NCI-H1417 treated with DMSO at 0.1 percent for 48 hours (cell line): Measurements from ENCODE around the gene HS3ST3B1.

Experiments
- DNase-seq: peaks from one replicate; lab custom pipeline; 2025; lab: John Stamatoyannopoulos, UW

The HS3ST3B1 gene

GRCh38 chr17:14303343-14304221 lies 2.7 kb downstream of the HS3ST3B1 start:
- DNase-seq = no peak

DNA sequence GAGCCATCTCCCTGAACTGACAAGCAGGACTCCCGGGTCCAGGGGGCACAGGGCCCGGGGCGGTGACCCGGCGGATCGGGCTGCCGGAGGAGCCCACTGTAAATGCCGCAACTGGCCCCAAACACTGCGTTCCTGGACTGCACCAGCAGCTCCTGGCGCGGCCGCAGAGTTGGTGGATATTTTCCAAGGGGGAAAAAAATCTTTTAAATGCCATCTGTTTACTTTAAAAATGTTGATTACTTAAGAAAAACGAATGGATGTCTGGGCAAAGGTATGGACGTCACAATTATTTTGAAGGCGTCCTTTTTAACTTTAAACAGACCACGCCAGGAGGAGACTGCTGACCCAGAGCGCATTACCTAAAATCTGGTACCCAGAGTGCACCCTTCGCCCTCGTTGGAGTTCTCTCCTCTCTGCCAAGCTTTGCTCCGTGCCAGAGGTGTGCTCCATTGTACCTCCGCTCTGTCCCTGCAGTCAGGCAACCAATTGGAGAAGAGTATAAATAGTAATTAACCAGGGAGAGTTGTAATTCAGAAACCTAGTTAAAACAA lies 3.4 kb downstream of the HS3ST3B1 start:
- DNase-seq = no peak

DNA sequence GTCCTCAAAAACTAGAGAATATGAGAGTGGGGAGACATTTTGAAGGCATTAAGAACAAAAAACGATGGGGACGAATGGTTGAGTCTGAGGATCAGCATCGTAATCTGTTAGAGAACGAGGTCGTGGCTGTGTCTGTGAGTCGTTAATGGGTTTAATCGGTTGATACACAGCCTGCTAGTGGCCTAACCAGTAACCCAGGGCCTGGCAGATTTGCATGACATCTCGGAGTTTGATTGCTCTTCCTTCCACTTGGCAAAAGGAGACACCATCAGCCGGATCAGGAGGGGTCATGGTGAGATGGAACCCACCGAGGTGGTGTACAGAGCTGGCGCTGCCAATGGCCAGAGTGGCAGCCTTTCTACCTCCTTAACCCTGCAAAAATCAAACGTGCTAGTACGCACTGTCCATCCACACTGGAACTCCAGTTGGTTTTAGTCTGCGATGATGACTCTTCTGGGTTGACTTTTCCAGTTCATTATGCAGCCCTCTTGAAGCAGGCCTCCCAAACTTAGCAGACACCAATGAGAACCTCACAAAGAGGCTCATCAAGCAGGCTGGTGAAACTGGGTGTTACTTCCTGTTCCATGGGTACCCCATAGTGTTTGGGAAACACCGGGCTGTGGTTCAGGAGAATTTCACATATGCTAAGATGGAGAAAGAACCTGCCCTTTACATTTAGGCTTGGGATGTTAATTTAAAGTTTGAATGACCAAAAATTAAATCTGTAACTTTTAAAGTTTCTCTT lies 4.1 kb downstream of the HS3ST3B1 start:
- DNase-seq = no peak

DNA sequence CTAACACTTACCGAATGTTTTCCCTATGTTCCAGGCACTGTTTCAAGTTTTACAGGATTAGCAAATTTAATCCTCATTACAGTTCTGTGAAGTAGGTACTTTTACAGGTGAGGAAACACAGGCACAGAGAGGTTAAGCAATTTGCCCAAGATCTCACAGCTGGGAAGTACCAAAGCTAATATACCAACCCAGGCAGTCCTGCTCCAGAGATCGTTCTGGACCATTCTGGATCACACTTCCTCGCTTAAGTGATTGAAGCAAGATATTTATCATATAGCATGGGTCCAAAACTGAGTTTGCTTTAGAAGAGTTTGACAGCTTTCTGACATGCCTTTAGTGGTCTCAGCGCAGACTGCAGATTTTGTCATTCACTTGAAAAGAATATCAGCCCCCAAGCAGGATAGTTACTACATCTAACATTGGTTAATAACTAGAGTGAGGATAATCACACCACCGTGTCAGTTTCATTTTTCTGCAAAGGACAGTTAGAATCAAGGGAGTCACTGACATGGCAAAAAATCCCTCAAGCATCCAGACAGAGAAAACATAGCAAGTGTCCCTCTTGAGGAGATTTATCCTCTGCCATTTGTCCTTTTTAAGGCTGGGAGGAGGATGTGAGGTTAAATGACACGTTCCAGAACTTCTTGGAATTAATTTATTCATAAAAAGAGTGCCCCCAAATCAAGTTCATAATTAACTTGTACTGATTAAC lies 5.1 kb downstream of the HS3ST3B1 start:
- no peak for DNase-seq

- DNase-seq = no peak
These were observed 5.7 kb downstream of the HS3ST3B1 start for GRCh38 chr17:14306596-14306995.

DNA sequence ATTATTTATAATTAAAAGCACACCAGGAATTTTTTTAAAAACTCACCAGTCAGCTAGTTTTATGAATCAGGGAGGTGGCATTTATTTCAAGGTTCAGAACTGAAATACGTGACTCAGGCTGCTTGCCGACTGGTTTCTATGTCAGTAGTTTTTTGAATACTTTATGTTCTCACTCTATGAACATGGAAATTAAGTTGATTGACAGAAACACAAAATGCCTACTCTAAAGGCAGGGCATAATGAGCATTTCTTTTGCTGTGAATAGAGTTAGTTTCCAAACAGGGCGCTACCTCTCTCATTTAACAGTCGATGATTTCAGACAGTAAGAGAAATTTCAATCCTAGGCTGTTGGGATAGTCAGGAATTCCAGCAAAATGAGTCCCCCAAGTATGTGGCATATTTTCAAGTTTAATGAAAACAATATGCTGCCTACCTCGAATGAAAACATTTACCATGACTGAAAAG lies 6.7 kb downstream of the HS3ST3B1 start:
- no peak for DNase-seq

DNA sequence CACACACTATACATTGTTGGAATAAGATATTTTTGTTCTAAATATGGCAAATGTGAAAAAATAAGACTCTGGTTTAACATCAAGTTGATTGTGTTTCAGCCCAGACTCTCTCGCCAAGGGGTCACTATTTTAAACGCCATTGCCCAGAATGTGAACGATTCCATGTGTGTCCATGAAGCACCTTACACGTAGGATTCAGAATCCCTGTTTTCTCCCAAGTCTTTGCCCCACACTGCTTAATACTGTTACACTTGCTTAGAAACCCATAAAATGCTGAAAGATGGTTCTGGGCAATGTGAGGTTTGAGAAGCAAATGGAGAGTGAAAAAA lies 7.7 kb downstream of the HS3ST3B1 start:
- no peak for DNase-seq

GRCh38 chr17:14308965-14309879 lies 8.3 kb downstream of the HS3ST3B1 start:
- DNase-seq = no peak

DNA sequence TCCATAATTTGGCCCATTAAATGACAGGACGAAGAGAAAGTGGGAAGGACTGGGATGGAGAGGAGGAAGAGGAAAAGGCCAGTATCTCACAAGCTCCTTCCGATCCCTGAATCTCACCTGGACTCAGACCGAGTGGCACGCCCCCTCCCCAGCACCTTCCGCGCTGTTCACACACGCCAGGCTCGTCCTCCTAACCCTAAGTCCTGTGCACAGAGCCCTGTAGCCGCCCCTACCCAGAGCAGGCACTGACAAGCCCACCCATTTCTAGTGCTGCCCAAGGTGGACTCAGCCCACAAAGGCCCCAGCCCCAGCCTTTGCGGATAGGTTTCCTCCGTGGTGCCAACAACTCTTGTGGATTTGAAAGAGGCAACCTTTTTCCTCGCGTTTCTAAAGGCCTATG lies 9.2 kb downstream of the HS3ST3B1 start:
- no peak for DNase-seq

DNA sequence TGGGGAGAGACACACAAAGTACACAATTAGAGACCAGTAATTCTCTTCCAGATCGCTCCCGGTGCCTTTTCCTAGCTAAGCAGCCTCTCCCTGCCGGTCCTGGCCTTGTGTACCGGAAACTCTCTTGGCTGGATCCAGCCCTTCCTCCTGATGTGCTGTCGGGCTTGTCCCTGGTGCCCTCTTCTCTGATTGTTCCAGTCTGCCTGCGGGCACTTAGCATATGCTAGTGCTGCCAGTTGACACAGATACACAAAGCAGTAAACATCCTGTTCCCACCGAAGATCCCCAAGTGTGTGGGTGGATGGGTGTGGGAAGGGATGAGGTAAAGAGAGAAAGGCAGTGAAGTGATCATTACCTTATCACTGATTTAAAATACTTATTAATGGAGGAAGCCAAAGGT lies 9.7 kb downstream of the HS3ST3B1 start:
- DNase-seq = no peak

DNA sequence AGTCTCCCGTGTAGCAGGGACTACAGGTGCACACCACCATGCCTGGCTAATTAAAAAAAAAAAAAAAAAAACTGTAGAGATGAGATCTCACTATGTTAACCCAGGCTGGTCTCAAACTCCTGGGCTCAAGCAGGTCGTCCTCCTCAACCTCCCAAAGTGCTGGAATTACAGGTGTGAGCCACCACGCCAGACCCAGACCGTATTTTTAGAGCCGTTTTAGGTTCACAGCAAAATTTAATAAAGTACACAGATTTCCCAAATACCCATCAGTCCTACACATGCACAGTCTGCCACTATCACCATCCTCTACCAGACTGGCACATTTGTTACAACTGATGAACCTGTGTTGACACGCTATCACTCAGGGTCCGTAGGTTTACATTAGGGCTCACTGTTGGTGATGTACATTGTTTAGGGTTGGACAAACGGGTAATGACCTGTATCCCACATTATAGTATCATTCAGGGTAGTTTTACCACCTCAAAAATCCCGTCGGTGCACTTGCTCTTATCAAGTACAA lies 10.4 kb downstream of the HS3ST3B1 start:
- no peak for DNase-seq

DNA sequence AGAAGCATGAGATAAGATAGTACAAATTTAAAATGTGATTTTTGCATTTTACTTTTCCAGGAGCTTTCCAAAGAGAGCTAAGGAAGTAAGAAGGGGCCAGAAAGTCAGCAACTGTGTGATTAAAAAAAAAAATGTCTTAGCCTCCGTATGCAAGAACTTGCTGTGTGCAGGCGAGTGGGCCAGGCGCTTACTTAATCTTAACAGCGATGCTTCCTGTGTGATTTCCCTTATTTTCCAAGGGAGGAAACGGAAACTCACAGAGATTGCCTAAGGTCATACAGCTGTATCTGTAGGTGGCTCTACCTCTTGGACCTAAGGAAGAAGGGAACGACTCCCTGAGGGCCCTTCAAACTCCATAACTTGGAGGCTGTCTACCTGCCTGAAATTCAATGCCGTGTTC lies 11.1 kb downstream of the HS3ST3B1 start:
- no peak for DNase-seq

- no peak for DNase-seq
These were observed 11.6 kb downstream of the HS3ST3B1 start for GRCh38 chr17:14312522-14312921.

- no peak for DNase-seq
These were observed 15.4 kb downstream of the HS3ST3B1 start for GRCh38 chr17:14316126-14316832.

DNA sequence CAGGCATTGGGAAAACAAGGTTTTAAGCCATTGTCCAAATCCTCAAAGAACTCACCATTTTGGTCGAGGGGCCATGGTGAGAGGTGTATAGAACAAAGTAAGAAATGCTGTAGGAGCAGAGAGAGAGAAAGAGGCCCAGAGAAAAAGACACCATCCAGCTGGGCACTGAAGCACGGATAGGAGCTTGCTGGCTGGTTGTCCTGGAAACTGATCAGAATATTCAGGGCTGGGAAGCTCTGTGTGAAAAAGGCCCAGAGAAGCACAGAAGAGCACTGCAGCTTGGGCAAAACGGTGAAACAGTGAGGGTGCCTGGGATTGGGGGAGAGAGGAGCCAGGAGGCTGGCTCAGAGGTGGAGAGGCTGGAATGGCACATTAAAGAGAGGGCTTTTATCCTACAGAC lies 16.5 kb downstream of the HS3ST3B1 start:
- no peak for DNase-seq

DNA sequence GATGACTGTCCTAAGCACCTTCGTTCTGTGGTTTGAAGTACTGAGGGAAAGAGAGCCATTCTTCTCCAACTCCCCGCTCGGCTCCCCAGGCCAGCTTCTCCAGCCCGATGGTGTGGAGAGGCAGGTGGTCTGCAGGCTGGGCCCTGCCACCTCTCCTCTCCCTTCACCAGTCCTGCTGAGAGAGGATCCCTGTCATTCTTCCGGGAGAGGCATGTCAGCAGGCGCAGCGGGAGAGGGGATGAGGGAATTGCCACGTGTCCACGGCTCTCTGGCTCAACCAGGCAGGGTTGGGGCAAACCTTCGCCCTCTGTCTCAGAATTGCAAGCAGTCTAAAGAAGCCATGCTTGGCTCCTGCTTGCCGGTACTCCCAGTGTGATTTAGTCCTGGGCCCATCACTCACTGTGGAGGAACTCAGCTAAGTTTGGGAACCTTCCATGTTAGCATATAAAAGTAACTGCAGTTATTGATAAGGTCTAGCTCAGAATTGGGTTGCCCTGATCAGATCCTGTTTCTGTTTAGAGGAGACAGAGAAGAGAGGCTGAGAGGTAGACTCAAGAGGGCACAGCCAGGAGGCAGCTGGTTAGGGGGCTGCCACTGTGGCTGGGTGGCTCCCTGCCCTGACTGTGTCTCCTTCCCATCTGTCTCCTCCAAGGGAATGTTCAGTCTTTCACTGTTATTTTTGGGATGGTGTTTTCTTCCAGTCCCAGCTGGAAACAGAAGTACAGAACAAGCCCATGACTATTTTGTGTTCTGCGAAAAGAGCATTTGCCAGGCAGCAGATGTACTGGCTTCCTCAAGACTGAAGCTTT lies 17.4 kb downstream of the HS3ST3B1 start:
- no peak for DNase-seq

DNA sequence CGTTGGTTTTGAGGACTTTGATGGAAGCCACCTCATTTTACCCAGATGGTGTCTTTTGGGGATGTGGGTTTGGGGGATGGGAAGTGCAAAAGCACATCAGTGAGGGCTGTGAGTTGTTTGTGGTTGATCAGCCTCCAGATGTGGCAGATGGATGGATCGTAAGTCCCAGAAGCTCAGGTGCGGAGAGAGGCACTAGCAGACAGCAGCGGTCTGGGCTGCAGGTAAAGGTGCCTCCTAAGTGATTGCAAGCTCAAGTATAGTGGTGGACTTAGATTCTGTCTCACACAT lies 18.0 kb downstream of the HS3ST3B1 start:
- DNase-seq = no peak

GRCh38 chr17:14320098-14320497 lies 19.2 kb downstream of the HS3ST3B1 start:
- DNase-seq = no peak

GRCh38 chr17:14320734-14321475 lies 20.0 kb downstream of the HS3ST3B1 start:
- DNase-seq = no peak
